HEK293 (cell line): ENCODE results near the gene CRYZL1.
A peak's percentile ranks its signal among the peaks of the same experiment; 100 is the strongest.

Experiments
- CTCF ChIA-PET: fragments of 350-600 bp; formaldehyde crosslinking; extraction: SDS; loops from one replicate; lab custom pipeline; 2021; ENCODE audit warnings: antibody characterized with exemption; lab: Yijun Ruan, JAX
- POLR2A ChIA-PET: fragments of 300-600 bp; formaldehyde crosslinking; extraction: SDS; loops from one replicate; lab custom pipeline; 2020; ENCODE audit warnings: antibody characterized with exemption, inconsistent platforms; lab: Yijun Ruan, JAX
- H3K27ac ChIP-seq: fragments of 200-500 bp; sonication (Bioruptor generic); 2 replicates; pipeline ENCODE4 v1.5.1; 2014; ENCODE audit warnings: low read depth, low read length, control low read depth, inconsistent platforms; ENCODE audit errors: extremely low read depth
- H3K36me3 ChIP-seq, 2 experiments: fragments of 200-500 bp in 1 of 2; sonication (Bioruptor generic) in 1 of 2; 1 replicate in 1 of 2; 2 replicates in 1 of 2; pipeline ENCODE4 v1.5.1; 2014 to 2017; ENCODE audit warnings: inconsistent platforms in 2 of 2, low read length in 2 of 2; ENCODE audit not compliant: control insufficient read depth in 2 of 2, insufficient read depth in 1 of 2
- H3K4me1 ChIP-seq: fragments of 200-500 bp; sonication (Bioruptor generic); 2 replicates; pipeline ENCODE4 v1.5.1; 2014; ENCODE audit warnings: mild to moderate bottlenecking, low read length, inconsistent platforms; ENCODE audit not compliant: control insufficient read depth, insufficient read depth
- H3K4me3 ChIP-seq: 2 replicates; pipeline ENCODE4 v1.5.1; 2011; ENCODE audit warnings: low read depth, mild to moderate bottlenecking, control low read depth, low read length, moderate library complexity
- H3K9me3 ChIP-seq: fragments of 200-500 bp; sonication (Bioruptor generic); 2 replicates; pipeline ENCODE4 v1.5.1; 2014; ENCODE audit warnings: low read depth, low read length, inconsistent platforms; ENCODE audit not compliant: control insufficient read depth, insufficient read depth
- IKZF3 ChIP-seq: fragments of 450-650 bp; IDR thresholded peaks from 2 replicates; pipeline ENCODE4 v1.5.0; 2018; ENCODE audit warnings: missing biosample characterization, mild to moderate bottlenecking, missing genetic modification characterization, moderate library complexity
- KLF9 ChIP-seq: fragments of 450-650 bp; formaldehyde crosslinking; IDR thresholded peaks from 2 replicates; pipeline ENCODE4 v1.5.1; 2016; ENCODE audit warnings: missing biosample characterization, missing genetic modification characterization, low read depth
- SCRT2 ChIP-seq: fragments of 450-650 bp; formaldehyde crosslinking; IDR thresholded peaks from 2 replicates; pipeline ENCODE4 v1.5.1; 2016; ENCODE audit warnings: missing biosample characterization, missing genetic modification characterization
- TSHZ1 ChIP-seq: fragments of 450-650 bp; formaldehyde crosslinking; IDR thresholded peaks from 2 replicates; pipeline ENCODE4 v1.5.1; 2016; ENCODE audit warnings: missing biosample characterization, missing genetic modification characterization, borderline replicate concordance
- ZBTB6 ChIP-seq: fragments of 450-650 bp; formaldehyde crosslinking; IDR thresholded peaks from 2 replicates; pipeline ENCODE4 v1.5.1; 2017; ENCODE audit warnings: missing biosample characterization, missing genetic modification characterization
- ZNF132 ChIP-seq: fragments of 450-650 bp; formaldehyde crosslinking; IDR thresholded peaks from 2 replicates; pipeline ENCODE4 v1.5.1; 2017; ENCODE audit warnings: missing biosample characterization, missing genetic modification characterization, borderline replicate concordance
- ZNF174 ChIP-seq: fragments of 450-650 bp; formaldehyde crosslinking; IDR thresholded peaks from 2 replicates; pipeline ENCODE4 v1.5.0; 2017; ENCODE audit warnings: missing biosample characterization, mild to moderate bottlenecking, missing genetic modification characterization
- ZNF175 ChIP-seq: fragments of 450-650 bp; formaldehyde crosslinking; IDR thresholded peaks from 2 replicates; pipeline ENCODE4 v1.5.1; 2016; ENCODE audit warnings: missing biosample characterization, missing genetic modification characterization
- ZNF449 ChIP-seq: fragments of 450-650 bp; formaldehyde crosslinking; IDR thresholded peaks from 2 replicates; pipeline ENCODE4 v1.5.1; 2017; ENCODE audit warnings: missing biosample characterization, mild to moderate bottlenecking, missing genetic modification characterization, moderate library complexity
- ZNF488 ChIP-seq: fragments of 450-650 bp; formaldehyde crosslinking; IDR thresholded peaks from 2 replicates; pipeline ENCODE4 v1.5.1; 2016; ENCODE audit warnings: missing biosample characterization, missing genetic modification characterization
- ZNF555 ChIP-seq: fragments of 450-650 bp; formaldehyde crosslinking; conservative IDR thresholded peaks from 2 replicates; pipeline ENCODE4 v1.5.1; 2017; ENCODE audit warnings: missing biosample characterization, mild to moderate bottlenecking, missing genetic modification characterization, inconsistent platforms
- ZNF600 ChIP-seq: fragments of 450-650 bp; formaldehyde crosslinking; IDR thresholded peaks from 2 replicates; pipeline ENCODE4 v1.5.1; 2016; ENCODE audit warnings: missing biosample characterization, missing genetic modification characterization
- ZNF621 ChIP-seq: fragments of 450-650 bp; formaldehyde crosslinking; IDR thresholded peaks from 2 replicates; pipeline ENCODE4 v1.5.1; 2017; ENCODE audit warnings: missing biosample characterization, missing genetic modification characterization
- ZNF701 ChIP-seq: fragments of 450-650 bp; formaldehyde crosslinking; IDR thresholded peaks from 2 replicates; pipeline ENCODE4 v1.5.1; 2016; ENCODE audit warnings: missing biosample characterization, missing genetic modification characterization
- ZNF768 ChIP-seq: fragments of 450-650 bp; formaldehyde crosslinking; IDR thresholded peaks from 2 replicates; pipeline ENCODE4 v1.5.1; 2018; ENCODE audit warnings: missing biosample characterization, mild to moderate bottlenecking, missing genetic modification characterization
- ZNF777 ChIP-seq: fragments of 450-650 bp; formaldehyde crosslinking; IDR thresholded peaks from 2 replicates; pipeline ENCODE4 v1.5.1; 2017; ENCODE audit warnings: missing biosample characterization, missing genetic modification characterization, borderline replicate concordance
- ZSCAN30 ChIP-seq: fragments of 450-650 bp; IDR thresholded peaks from 2 replicates; pipeline ENCODE4 v1.5.1; 2018; ENCODE audit warnings: missing biosample characterization, mild to moderate bottlenecking, missing genetic modification characterization, moderate library complexity
- ZSCAN5A ChIP-seq: fragments of 450-650 bp; formaldehyde crosslinking; IDR thresholded peaks from 2 replicates; pipeline ENCODE4 v1.5.1; 2016; ENCODE audit warnings: missing biosample characterization, missing genetic modification characterization

The CRYZL1 gene

GRCh38 chr21:33554236-33554981 lies 87.1 kb downstream of the CRYZL1 start:
- H3K36me3 ChIP-seq: peaks cover 54 to 99% of the 10 kb centered on the region in 2 experiments
- CTCF ChIA-PET: interaction anchor here (1.1 kb wide), 1 partner anchor 12 kb away, joined by 3 read pairs; no protein-coding TSS in a partner anchor
- no peak overlapping the region for H3K27ac ChIP-seq
- POLR2A ChIA-PET: no interaction called here
- no peak overlapping the region for H3K4me3 ChIP-seq
- no peaks in the 10 kb centered on the region for H3K9me3 ChIP-seq
- no peak for TF ChIP-seq TSHZ1 (tag by site-specific recombination)
- no peak for TF ChIP-seq IKZF3 (tag by site-specific recombination)
- no peak for TF ChIP-seq ZNF555 (tag by site-specific recombination)
- TF ChIP-seq ZNF701: no peak
- TF ChIP-seq ZNF768 (tag by site-specific recombination): no peak
- no peak for TF ChIP-seq ZSCAN30 (tag by site-specific recombination)
- TF ChIP-seq ZNF777 (tag by site-specific recombination): no peak
- no peak for TF ChIP-seq ZNF488
- TF ChIP-seq KLF9: no peak
- no peak for TF ChIP-seq ZNF174
- TF ChIP-seq ZNF175 (tag by site-specific recombination): no peak
- TF ChIP-seq, all 188 proteins: peak for 0
- H3K4me1 ChIP-seq: no peaks in the 10 kb centered on the region

- H3K4me1 ChIP-seq: no peaks in the 10 kb centered on the region
- TF ChIP-seq ZNF621 (tag by site-specific recombination) (no peak), SCRT2 (tag by site-specific recombination) (peak; percentile 50; the same call in 1 of the 2 replicates), ZBTB6 (tag by site-specific recombination) (peak; percentile 92), ZSCAN5A (tag by site-specific recombination) (no peak), ZNF600 (peak; percentile 76; the same call in 1 of the 2 replicates), ZNF449 (tag by site-specific recombination) (no peak), KLF9 (no peak), ZNF132 (tag by site-specific recombination) (no peak)
- peaks cover 54 to 98% of the 10 kb centered on the region in 2 experiments for H3K36me3 ChIP-seq
- ChIA-PET POLR2A (no interaction called here), CTCF (interaction anchor here (0.6 kb wide), 1 partner anchor 425 kb away, joined by 3 read pairs; no protein-coding TSS in a partner anchor)
- H3K9me3 ChIP-seq: no peaks in the 10 kb centered on the region
- H3K27ac ChIP-seq: no peak overlapping the region
- H3K4me3 ChIP-seq: no peak overlapping the region
Measured at GRCh38 chr21:33552999-33553598, 88.4 kb downstream of the CRYZL1 start.
